H54 (cell line): ENCODE results near the gene XG.

Source experiments
- DNase-seq: peaks from one replicate; pipeline ENCODE4 v3.0.0; 2011; ENCODE audit warnings: low spot score, mixed read lengths; ENCODE audit not compliant: insufficient read length
- FAIRE-seq: peaks from 3 replicates; lab custom pipeline; 2011; peaks lifted over from hg19 to GRCh38; lab: Jason Lieb, UNC
- POLR2A ChIP-seq: IDR thresholded peaks from 2 replicates; pipeline ENCODE4 v1.6.1; 2011; ENCODE audit warnings: low read depth, mild to moderate bottlenecking, low read length

XG gene

DNA sequence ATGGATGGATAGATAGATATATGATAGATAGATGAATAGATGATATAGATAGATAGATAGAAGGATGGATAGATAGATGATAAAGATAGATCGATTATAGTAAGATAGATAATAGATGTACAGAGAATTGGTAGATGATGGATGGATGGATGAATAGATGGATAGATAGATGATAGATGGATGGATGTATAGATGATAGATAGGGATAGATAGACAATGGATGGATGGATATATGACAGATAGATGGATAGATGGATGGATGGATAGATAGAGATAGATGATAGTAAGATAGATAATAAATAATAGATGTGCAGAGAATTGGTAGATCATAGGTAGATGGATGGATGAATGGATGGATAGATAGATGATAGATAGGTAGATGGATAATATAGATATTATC, 89.1 kb downstream of the XG start:
- FAIRE-seq, result no peak
- TF ChIP-seq POLR2A, result no peak
- no peak for DNase-seq

DNA sequence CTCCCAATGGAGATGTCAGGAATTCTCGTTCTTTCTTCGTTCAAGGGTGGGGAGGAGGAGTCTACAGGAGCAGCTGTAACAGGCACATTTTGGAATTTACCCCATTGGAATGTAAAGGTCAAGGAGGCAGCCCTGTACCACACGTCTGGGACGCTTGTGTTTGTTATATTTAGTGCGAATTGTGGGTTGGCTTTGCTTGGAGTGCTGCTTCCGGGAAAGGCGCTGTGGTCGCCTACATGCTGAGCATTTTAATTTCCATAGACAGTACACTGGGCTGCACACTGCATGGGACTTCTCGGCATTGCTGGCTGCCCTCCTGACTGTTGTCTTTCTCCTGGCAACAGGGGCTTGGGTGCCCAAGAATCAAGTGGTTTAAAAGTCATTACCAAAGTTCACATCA, 89.7 kb downstream of the XG start:
- TF ChIP-seq POLR2A, result no peak
- no peak for FAIRE-seq
- no peak for DNase-seq

DNA sequence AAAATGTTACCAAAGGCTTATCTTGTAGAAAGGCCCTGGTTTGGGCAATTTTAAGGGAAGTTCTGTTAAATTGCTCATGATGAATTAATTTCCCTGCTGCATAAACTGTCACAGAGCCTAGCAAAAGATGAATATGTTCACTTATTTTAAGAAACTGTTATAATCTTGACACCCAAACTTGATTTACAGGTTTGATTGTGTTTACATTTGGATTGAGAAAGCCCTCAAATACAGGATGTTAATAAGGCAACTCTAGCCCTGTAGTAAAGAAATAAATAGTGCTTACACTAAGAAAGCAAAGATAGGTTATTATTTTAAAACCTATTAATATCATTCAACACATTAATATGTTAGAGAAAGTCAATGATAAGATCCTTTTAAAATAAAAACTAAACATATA, 95.2 kb downstream of the XG start:
- no peak for TF ChIP-seq POLR2A
- DNase-seq (no peak), FAIRE-seq (no peak)

DNA sequence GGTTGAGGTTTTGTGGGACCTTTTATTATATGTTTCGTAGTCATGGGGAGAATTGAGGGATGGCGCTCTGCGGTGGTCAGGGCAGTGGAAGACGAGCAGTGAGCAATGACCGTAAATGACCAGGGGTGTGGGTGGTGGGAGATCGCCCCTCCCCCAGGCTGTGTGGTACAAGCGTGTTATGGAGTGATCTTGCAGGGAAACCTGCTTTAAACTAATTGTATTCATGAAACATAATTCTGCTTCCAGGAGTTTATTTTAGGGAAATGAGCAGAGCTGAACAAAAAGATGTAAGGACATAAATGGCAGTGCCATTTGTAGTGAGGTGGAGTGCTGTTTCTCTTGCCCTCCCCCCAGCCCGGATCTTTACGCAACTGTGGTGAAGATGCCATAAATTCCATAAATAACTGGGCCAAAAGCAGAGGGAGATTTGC, 97.0 kb downstream of the XG start:
- FAIRE-seq (no peak), DNase-seq (peak; percentile 4)
- TF ChIP-seq POLR2A, result no peak

DNA sequence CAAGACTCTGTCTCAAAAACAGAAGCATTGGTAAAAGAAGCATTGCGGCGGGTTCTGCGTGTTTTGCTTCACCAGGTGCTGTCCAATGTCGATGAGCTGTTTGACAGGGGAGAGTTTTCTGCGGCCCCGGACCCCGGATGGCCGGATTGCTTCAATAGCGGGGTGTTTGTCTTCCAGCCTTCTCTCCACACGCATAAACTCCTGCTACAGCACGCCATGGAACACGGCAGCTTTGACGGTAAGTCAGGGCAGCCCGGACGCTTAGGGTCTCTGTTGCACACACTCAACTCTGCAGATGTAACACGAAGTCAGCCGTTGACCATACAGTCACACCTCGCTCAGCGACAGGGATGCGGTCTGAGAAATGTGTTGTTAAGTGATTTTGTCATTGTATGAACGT, 103.1 kb downstream of the XG start:
- DNase-seq, result no peak
- FAIRE-seq, result no peak
- no peak for TF ChIP-seq POLR2A

DNA sequence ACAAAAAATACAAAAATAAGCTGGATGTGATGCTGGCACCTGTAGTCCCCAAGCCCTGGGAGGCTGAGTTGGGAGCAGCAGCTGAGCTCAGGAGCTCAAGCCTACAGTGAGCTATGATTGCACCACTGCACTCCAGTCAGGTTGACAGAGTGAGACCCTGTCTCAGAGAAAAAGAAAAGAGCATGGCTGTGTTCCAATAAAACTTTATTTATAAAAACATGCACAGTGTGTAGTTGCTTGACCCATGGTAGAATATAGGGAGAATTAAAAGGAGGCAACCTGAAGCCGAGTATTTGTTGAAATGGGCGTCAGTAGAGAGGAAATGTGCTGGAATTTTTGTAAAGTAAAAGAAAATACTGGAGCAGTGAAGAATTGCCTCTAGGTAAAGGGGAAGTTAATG, 103.9 kb downstream of the XG start:
- no peak for FAIRE-seq
- no peak for TF ChIP-seq POLR2A
- DNase-seq, result no peak

DNA sequence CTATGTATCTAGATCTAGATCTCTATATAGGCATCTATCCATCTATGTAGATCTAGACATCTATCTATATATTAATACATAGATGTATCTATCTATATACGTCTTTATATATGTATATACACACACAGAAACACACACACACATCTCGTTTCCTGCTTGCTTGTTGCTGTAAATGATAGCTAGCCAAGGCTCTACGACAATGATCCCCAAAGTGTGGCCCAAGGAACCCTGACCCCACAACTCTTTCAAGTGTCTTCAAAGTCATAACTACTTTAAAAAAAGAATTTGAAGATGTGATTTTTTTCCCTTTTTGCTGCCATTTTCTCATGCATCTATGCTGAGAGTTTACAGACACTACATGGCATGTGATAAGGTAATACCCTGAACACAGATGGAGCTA, 105.7 kb downstream of the XG start:
- no peak for FAIRE-seq

DNA sequence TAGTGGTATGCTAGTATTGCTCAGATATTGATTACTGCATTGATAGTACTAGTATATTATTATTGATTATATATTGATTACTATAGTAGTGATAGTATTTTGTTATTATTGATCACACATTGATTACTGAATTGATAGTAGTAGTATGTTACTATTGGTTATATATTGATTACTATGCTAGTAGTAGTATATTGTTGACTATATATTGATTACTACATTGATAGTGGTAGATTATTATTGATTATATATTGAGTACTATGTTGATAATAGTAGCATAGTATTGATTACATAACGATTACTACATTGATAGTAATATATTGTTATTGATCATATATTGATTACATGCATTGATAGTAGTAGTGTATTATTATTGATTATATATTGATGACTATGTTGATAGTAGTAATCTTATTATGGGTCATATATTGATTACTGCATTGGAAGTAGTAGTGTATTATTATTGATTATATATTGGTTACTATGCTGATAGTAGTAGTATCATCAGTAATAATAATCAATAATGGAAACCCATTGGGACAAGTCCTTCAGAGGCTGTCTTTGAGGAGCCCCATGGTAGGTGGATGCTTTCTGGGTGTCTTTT, 107.5 kb downstream of the XG start:
- FAIRE-seq (no peak), DNase-seq (no peak)
- TF ChIP-seq POLR2A, result no peak

More for the DNA sequence above, 105.7 kb downstream of the XG start:
- DNase-seq, result no peak
- no peak for TF ChIP-seq POLR2A

DNA sequence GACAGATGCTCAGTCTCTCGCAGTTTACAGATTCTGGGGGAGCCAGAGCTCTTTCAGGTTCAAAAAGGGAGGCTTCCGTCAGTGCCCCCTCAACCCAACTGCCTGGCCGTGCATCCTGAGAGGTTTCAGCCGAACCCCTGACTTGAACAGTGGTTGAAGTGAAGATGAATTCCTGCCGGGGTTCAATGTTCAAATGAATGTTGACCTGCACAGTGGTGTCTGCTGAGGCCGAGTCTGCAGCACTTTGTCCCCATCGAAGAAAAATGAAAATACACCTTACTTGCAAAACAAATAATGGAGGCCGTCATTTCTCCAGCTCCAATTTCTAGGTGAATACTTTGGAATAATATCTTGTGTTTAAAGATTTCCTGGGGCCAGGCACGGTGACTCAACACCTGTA, 110.6 kb downstream of the XG start:
- no peak for FAIRE-seq
- no peak for DNase-seq
- no peak for TF ChIP-seq POLR2A

DNA sequence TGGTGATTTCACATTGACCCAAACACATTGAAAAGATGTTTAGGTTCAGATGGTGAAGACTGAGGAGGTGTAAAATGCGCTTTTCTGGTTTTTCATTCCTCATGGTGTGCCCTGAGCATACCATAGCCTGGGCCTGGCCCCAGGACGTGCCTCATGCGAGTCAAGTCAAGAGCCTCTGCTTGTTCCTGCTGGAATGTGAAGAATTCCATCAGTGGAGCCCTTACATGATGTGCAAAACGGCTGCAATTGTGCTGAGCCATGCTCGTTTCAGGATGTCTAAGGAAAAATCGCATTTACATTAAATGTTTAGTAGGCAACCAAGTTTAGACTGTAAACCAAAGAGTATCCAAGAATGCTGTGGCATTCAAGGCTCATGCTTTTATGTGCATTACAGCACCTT, 111.8 kb downstream of the XG start:
- no peak for TF ChIP-seq POLR2A
- no peak for DNase-seq
- no peak for FAIRE-seq
